SJSA1 (cell line): ENCODE data around the gene MAD1L1. TPM values are rescaled to one million over a fixed set of nuclear protein-coding genes. Genes with fewer than 3 reads are reported as not detected.

Experiments used
- DNase-seq, 2 experiments: peaks; one replicate each; pipeline ENCODE4 v3.0.0-alpha.2; 2015 to 2020; ENCODE audit warnings: low spot score in 2 of 2, low read depth in 1 of 2
- H3K27ac ChIP-seq: fragments of 250-450 bp; sonication (Bioruptor Pico); 2 replicates; pipeline ENCODE4 v1.5.1; 2020; ENCODE audit warnings: mild to moderate bottlenecking, moderate library complexity
- H3K27me3 ChIP-seq: fragments of 250-450 bp; sonication (Bioruptor Pico); replicated peaks from 2 replicates; pipeline ENCODE4 v1.5.1; 2020; ENCODE audit warnings: mild to moderate bottlenecking, moderate library complexity
- H3K36me3 ChIP-seq: fragments of 250-450 bp; sonication (Bioruptor Pico); 2 replicates; pipeline ENCODE4 v1.5.1; 2020; ENCODE audit warnings: mild to moderate bottlenecking
- H3K4me1 ChIP-seq: fragments of 250-450 bp; sonication (Bioruptor Pico); replicated peaks from 2 replicates; pipeline ENCODE4 v1.6.1; 2021; ENCODE audit warnings: mild to moderate bottlenecking
- H3K4me3 ChIP-seq: fragments of 250-450 bp; sonication (Bioruptor Pico); 2 replicates; pipeline ENCODE4 v1.5.1; 2020; ENCODE audit warnings: mild to moderate bottlenecking
- H3K9me3 ChIP-seq: fragments of 250-450 bp; sonication (Bioruptor Pico); replicated peaks from 2 replicates; pipeline ENCODE4 v1.5.1; 2020; ENCODE audit warnings: mild to moderate bottlenecking
- total RNA-seq: library from RNA; depleted of rRNA; stranded (reverse); fragments of >200 nt; shearing (Covaris generic); gene quantifications from 2 replicates; pipeline ENCODE4 v1.2.3, GENCODE V29; 2014

The MAD1L1 gene
- total RNA-seq, 1 experiment from 2014 or later, result 44.0 TPM

GRCh38 chr7:1968397-1969111 is 264.2 kb downstream of the MAD1L1 start:
- Histone ChIP-seq H3K4me1 (no peaks in the 10 kb centered on the region), H3K36me3 (no peaks in the 10 kb centered on the region), H3K4me3 (no peak overlapping the region), H3K27ac (no peak overlapping the region), H3K27me3 (no peaks in the 10 kb centered on the region), H3K9me3 (0 out of 2 replicates have a peak, but pooled peaks cover under 1% of the 10 kb centered on the region)
- DNase-seq, result no peak

DNA sequence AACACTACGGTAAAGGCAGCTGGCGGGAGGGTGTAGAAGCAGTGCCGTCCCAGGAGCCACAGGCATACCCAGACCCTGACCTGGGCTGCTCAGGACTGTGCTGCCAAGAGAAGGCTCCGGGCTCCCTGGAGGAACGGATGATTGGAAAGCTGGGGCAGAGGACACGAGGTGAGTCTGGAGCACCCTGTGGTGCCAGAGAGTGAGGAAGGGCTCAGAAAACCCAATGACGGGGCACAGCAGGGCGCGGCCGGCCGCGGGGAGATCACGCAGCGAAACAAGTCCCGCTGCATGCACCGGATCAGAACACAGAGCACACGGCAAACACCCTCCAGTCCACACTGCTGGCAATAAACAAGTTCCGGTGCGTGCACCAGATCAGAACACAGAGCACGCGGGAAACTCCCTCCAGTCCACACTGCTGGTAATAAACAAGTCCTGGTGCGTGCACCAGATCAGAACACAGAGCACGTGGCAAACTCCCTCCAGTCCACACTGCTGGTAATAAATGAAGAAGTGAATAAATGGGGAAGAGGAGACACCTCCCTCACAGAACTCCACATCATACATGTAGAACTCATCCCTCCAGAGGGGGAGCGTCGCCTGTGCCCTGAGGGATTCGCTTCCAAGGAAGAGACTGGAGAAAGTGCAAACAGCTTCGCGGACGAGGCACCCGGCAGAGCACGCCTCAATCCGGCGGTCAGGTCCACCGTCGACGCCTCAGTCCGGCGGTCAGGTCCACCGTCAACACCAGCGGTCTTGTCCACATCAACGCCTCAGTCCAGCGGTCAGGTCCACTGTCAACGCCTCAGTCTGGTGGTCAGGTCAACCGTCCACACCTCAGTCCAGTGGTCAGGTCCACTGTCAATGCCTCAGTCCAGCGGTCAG is 265.0 kb downstream of the MAD1L1 start:
- H3K36me3 ChIP-seq, result peaks cover 5% of the 10 kb centered on the region; the same call in 1 of the 2 replicates

DNA sequence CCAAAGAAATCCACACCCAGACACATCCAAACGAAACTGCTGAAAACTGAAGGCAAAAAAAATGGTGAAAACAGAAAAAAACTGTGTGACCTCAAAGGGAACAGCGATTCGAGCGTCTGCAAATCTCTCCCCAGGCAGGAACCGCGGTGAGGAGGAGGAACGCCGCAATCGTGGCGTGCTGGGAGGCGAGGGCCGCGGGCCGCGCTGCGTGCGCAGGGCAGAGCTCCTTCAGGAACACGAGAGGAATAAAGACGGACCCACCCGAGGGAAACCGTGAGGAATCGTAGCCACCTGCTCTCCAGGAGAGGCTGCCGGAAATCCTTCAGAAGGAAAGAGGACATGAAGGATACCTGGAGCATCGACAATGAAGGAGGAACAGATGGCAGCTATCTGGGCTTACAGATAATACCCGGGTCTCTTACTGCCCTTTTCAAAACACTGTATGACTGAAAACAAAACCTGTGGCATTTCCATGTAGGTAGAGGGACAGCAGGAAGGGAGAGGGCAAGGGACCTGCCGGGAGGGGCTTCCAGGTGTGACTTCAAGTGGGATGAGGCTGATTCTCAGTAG is 266.0 kb downstream of the MAD1L1 start:
- no peak for DNase-seq
- H3K36me3 ChIP-seq, result peaks cover 5% of the 10 kb centered on the region; the same call in 1 of the 2 replicates
- H3K4me3 ChIP-seq, result no peak overlapping the region
- no peaks in the 10 kb centered on the region for H3K4me1 ChIP-seq
- peaks cover 13% of the 10 kb centered on the region; the same call in 1 of the 2 replicates for H3K9me3 ChIP-seq
- H3K27ac ChIP-seq, result no peak overlapping the region
- H3K27me3 ChIP-seq, result no peaks in the 10 kb centered on the region

More for the DNA sequence above, 265.0 kb downstream of the MAD1L1 start:
- H3K27ac ChIP-seq, result no peak overlapping the region
- no peaks in the 10 kb centered on the region for H3K4me1 ChIP-seq
- peaks cover 6% of the 10 kb centered on the region; the same call in 1 of the 2 replicates for H3K9me3 ChIP-seq
- H3K4me3 ChIP-seq, result no peak overlapping the region
- no peaks in the 10 kb centered on the region for H3K27me3 ChIP-seq
- no peak for DNase-seq

GRCh38 chr7:1965579-1966294 is 267.0 kb downstream of the MAD1L1 start:
- H3K36me3 ChIP-seq, result peaks cover 8% of the 10 kb centered on the region
- no peaks in the 10 kb centered on the region for H3K27me3 ChIP-seq
- no peak for DNase-seq
- H3K4me1 ChIP-seq, result no peaks in the 10 kb centered on the region
- H3K4me3 ChIP-seq, result no peak overlapping the region
- H3K9me3 ChIP-seq, result peaks cover 19% of the 10 kb centered on the region
- no peak overlapping the region for H3K27ac ChIP-seq

DNA sequence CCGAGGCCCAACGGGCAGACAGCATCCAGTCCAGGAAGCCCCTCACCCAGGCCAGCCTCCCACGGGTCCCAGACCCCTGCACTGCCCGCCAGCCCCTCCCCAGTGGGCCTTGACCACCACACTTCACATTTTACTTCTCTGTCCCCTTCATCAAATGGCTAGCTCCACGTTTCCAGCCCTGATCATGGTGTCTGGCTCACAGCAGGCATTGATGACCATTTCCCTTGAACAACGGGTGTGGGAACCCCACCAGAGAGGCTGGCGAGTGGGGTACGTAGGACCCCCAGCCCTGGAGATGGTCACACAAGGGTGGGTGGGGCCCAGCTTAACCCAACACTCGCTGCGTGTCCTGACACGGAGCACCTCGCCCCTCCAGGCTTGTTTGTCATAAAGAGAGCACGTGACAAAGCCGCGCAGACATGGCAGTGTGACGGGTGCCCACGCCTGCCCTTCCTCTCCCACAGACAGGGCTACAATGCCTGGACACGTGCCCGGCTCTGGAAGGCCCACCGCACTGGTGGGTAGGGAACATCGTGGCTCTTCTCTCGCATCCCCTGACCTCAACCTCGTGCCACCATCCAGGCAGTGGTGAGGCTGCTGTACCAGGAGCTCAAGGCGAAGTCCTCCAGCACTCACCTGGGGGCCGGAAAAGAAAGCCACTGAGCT is 267.7 kb downstream of the MAD1L1 start:
- peaks cover 24% of the 10 kb centered on the region for H3K9me3 ChIP-seq

GRCh38 chr7:1964211-1964912 is 268.4 kb downstream of the MAD1L1 start:
- H3K4me3 ChIP-seq, result no peak overlapping the region
- no peaks in the 10 kb centered on the region for H3K4me1 ChIP-seq
- H3K9me3 ChIP-seq, result peaks cover 24% of the 10 kb centered on the region
- no peak for DNase-seq
- H3K27ac ChIP-seq, result no peak overlapping the region
- H3K27me3 ChIP-seq, result no peaks in the 10 kb centered on the region
- peaks cover 12% of the 10 kb centered on the region for H3K36me3 ChIP-seq

More for the DNA sequence above, 267.7 kb downstream of the MAD1L1 start:
- Histone ChIP-seq H3K4me1 (no peaks in the 10 kb centered on the region), H3K4me3 (no peak overlapping the region), H3K27ac (no peak overlapping the region), H3K27me3 (no peaks in the 10 kb centered on the region), H3K36me3 (peaks cover 12% of the 10 kb centered on the region)
- DNase-seq, result no peak

GRCh38 chr7:1963575-1963974 is 269.2 kb downstream of the MAD1L1 start:
- H3K27me3 ChIP-seq, result no peaks in the 10 kb centered on the region
- H3K9me3 ChIP-seq, result peaks cover 24% of the 10 kb centered on the region
- H3K4me3 ChIP-seq, result no peak overlapping the region
- H3K36me3 ChIP-seq, result peaks cover 12% of the 10 kb centered on the region
- DNase-seq, result no peak
- no peak overlapping the region for H3K27ac ChIP-seq
- H3K4me1 ChIP-seq, result no peaks in the 10 kb centered on the region

- Histone ChIP-seq H3K27me3 (no peaks in the 10 kb centered on the region), H3K9me3 (peaks cover 24% of the 10 kb centered on the region), H3K27ac (peak overlapping the region; percentile 75), H3K4me1 (no peaks in the 10 kb centered on the region), H3K36me3 (peaks cover 12% of the 10 kb centered on the region), H3K4me3 (no peak overlapping the region)
- DNase-seq, result peak in 1 of 2 experiments; percentile 59
Observed at GRCh38 chr7:1961701-1962276, 271.0 kb downstream of the MAD1L1 start.

DNA sequence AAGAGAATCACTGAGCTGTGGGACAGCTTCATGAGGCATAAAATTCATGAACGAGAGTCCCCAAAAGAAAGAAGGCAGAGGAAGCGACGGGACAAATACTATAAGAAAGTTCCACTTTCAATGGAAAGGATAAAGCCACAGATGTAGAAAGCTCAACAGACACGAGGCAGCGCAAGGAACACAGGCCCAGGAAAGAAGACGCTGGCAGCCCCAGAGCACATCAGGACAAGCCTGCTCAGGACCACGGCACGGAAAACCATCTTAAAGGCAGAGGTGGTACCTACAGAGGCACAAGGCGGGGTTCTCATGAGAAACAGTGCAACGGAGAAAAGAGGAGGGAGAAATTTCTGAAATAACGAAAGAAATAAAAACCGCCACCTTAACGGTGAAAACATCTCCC is 273.4 kb downstream of the MAD1L1 start:
- Histone ChIP-seq H3K4me3 (no peak overlapping the region), H3K27ac (no peak overlapping the region), H3K36me3 (peaks cover 12% of the 10 kb centered on the region), H3K4me1 (no peaks in the 10 kb centered on the region), H3K27me3 (no peaks in the 10 kb centered on the region), H3K9me3 (peaks cover 24% of the 10 kb centered on the region)
- DNase-seq, result no peak

- no peaks in the 10 kb centered on the region for H3K27me3 ChIP-seq
Observed at GRCh38 chr7:1957471-1958225, 275.1 kb downstream of the MAD1L1 start.

GRCh38 chr7:1956611-1957470 is 275.9 kb downstream of the MAD1L1 start:
- Histone ChIP-seq H3K4me1 (no peaks in the 10 kb centered on the region), H3K27ac (no peak overlapping the region), H3K9me3 (peaks cover 11% of the 10 kb centered on the region), H3K27me3 (no peaks in the 10 kb centered on the region), H3K36me3 (peaks cover 7% of the 10 kb centered on the region), H3K4me3 (no peak overlapping the region)
- no peak for DNase-seq

More at GRCh38 chr7:1957471-1958225, 275.1 kb downstream of the MAD1L1 start:
- peaks cover 7% of the 10 kb centered on the region for H3K36me3 ChIP-seq
- peaks cover 17% of the 10 kb centered on the region for H3K9me3 ChIP-seq
- H3K4me1 ChIP-seq, result no peaks in the 10 kb centered on the region
- no peak overlapping the region for H3K4me3 ChIP-seq
- DNase-seq, result no peak
- H3K27ac ChIP-seq, result no peak overlapping the region
